HCT116 (cell line): Measurements from ENCODE around the gene GRAMD4.

Experiments used
- CEBPB ChIP-seq: IDR thresholded peaks from 2 replicates; pipeline ENCODE4 v1.6.1; 2012; ENCODE audit warnings: low read depth
- CTCF ChIP-seq, 3 experiments: fragments of 200-600 bp in 1 of 3; sonication (generic) in 1 of 3; IDR thresholded peaks in 2 of 3; conservative IDR thresholded peaks in 1 of 3; 2 replicates each; pipeline ENCODE4 v1.5.1; 2012 to 2017; ENCODE audit warnings: low read depth in 2 of 3, low read length in 2 of 3, antibody characterized with exemption in 1 of 3, borderline replicate concordance in 1 of 3, control low read depth in 1 of 3, mild to moderate bottlenecking in 1 of 3, mixed read lengths in 1 of 3, mixed run types in 1 of 3, moderate library complexity in 1 of 3; ENCODE audit not compliant: insufficient read depth in 1 of 3
- EZH2 ChIP-seq: fragments of 200-600 bp; sonication (generic); IDR thresholded peaks from 2 replicates; pipeline ENCODE4 v1.6.1; 2017; ENCODE audit warnings: antibody characterized with exemption, mixed run types
- MAX ChIP-seq: IDR thresholded peaks from 2 replicates; pipeline ENCODE4 v1.6.1; 2012
- POLR2A ChIP-seq: IDR thresholded peaks from 2 replicates; pipeline ENCODE4 v1.7.0; 2011; ENCODE audit warnings: borderline replicate concordance; ENCODE audit not compliant: insufficient read depth, insufficient read length; ENCODE audit errors: extremely low read depth
- POLR2AphosphoS5 ChIP-seq: IDR thresholded peaks from 2 replicates; pipeline ENCODE4 v1.6.1; 2011; ENCODE audit warnings: mild to moderate bottlenecking, low read depth, low read length, moderate library complexity
- RAD21 ChIP-seq: IDR thresholded peaks from 2 replicates; pipeline ENCODE4 v1.6.1; 2012; ENCODE audit warnings: low read depth, mild to moderate bottlenecking
- REST ChIP-seq: IDR thresholded peaks from 2 replicates; pipeline ENCODE4 v1.6.1; 2012; ENCODE audit warnings: low read depth
- SIN3A ChIP-seq: IDR thresholded peaks from 2 replicates; pipeline ENCODE4 v1.6.1; 2012; ENCODE audit warnings: low read depth
- SP1 ChIP-seq: IDR thresholded peaks from 2 replicates; pipeline ENCODE4 v1.6.1; 2012; ENCODE audit warnings: low read depth
- SRF ChIP-seq: IDR thresholded peaks from 2 replicates; pipeline ENCODE4 v1.6.1; 2012; ENCODE audit warnings: low read depth
- TCF7L2 ChIP-seq: IDR thresholded peaks from 2 replicates; pipeline ENCODE4 v1.7.0; 2011; ENCODE audit warnings: borderline replicate concordance, inconsistent platforms; ENCODE audit not compliant: insufficient read depth, insufficient read length; ENCODE audit errors: extremely low read depth
- YY1 ChIP-seq: IDR thresholded peaks from 2 replicates; pipeline ENCODE4 v1.6.1; 2011; ENCODE audit warnings: low read length, low read depth, moderate library complexity, mild to moderate bottlenecking; ENCODE audit not compliant: insufficient replicate concordance; ENCODE audit errors: extremely low read depth

- TF ChIP-seq SRF = no peak
- TF ChIP-seq CTCF (IDR thresholded peaks at IDR 0.05 in 2 of 3, conservative IDR thresholded peaks at IDR 0.05 in 1 of 3; ENCODE audit: borderline replicate concordance in 1 of 3, insufficient read depth in 1 of 3, low read depth in 2 of 3, low read length in 2 of 3) = no peak
- no peak for TF ChIP-seq POLR2A
- TF ChIP-seq RAD21 = no peak
- no peak for TF ChIP-seq POLR2AphosphoS5
- TF ChIP-seq CEBPB = no peak
- no peak for TF ChIP-seq MAX
- TF ChIP-seq TCF7L2 = no peak
- no peak for TF ChIP-seq REST
- TF ChIP-seq YY1 = no peak
- TF ChIP-seq EZH2 = no peak
- TF ChIP-seq SIN3A = no peak
- no peak for TF ChIP-seq SP1
These were observed 34.9 kb downstream of the GRAMD4 start for GRCh38 chr22:46654927-46655595.
